ENCODE measurements around the gene DTD2. TPM values are rescaled to one million over a fixed set of nuclear protein-coding genes. Genes with fewer than 3 reads are reported as not detected.

Gene DTD2
- total RNA-seq, 1 experiment from 2014 or later = 14.8 TPM

DNA sequence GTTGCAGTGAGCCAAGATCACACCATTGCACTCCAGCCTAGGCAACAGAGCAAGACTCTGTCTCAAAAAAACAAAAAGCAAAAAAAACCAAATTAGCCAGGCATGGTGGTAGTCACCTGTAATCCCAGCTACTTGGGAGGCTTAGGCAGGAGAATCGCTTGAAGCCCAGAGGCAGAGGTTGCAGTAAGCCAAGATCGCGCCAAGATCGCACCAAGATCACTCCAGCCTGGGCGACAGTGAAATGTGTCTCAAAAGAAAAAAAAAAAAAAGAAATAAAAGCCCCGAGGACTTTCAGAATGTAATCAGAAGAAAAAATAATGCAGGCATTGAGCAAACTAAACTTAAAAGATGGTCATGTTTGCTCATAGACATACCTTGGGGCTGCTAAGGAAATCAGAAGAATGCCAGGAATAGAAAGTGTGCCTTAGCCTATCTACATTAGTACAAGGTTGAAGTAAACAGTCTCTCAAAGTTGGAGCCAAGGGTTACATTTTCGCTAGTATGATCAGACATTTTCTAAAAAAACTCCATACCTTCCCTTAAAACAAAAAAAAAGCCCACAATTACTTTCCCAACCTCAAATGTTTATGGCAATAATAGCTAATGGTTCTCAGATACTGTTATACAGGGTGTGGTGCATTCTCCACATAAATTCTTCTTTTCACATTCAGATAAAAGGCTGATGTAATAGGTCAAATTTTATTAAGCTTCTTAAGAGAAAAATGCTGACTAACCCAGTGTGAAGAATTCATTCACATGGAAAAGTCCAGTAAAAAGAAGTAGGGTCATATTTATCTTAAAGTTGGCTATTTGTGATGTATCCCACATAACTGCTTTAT is 15.8 kb downstream of the DTD2 start:
- H3K23ac ChIP-seq (ENCODE audit: insufficient read length, low read depth, low read length) = no peak overlapping the region
- no peak overlapping the region for H2BK15ac ChIP-seq (ENCODE audit: low read depth, low read length)
- no peak overlapping the region; a peak in 1 of 7 replicates for H3K27ac Mint-ChIP-seq
- H3K56ac ChIP-seq (ENCODE audit: insufficient read length, low read depth, low read length) = no peak overlapping the region
- no peak for DNase-seq
- no peaks in the 10 kb centered on the region for H3K27me3 ChIP-seq (ENCODE audit: insufficient read depth, low read length)
- no peak overlapping the region for H2BK5ac ChIP-seq (ENCODE audit: insufficient read length, low read length)
- H3T11ph ChIP-seq (ENCODE audit: low read length) = no peak overlapping the region
- no peaks in the 10 kb centered on the region for H3K4me1 ChIP-seq (ENCODE audit: insufficient read depth, low read length)
- peaks cover 14 to 16% of the 10 kb centered on the region in 2 experiments for H3K9me3 Mint-ChIP-seq
- no peak overlapping the region for H2BK20ac ChIP-seq (ENCODE audit: low read depth, low read length, poor library complexity, severe bottlenecking)
- H2AK5ac ChIP-seq (ENCODE audit: insufficient read length, low read length) = no peak overlapping the region
- H3K4ac ChIP-seq (ENCODE audit: low read depth, low read length) = no peak overlapping the region
- no peak overlapping the region for H4K5ac ChIP-seq (ENCODE audit: insufficient read length, low read depth, low read length)
- no peak overlapping the region for H3K9ac ChIP-seq (ENCODE audit: extremely low read depth, insufficient read length, low read length)
- no peak overlapping the region for H3K27ac ChIP-seq (ENCODE audit: insufficient read length, low read depth, low read length)
- TF ChIP-seq, protein P1, sequence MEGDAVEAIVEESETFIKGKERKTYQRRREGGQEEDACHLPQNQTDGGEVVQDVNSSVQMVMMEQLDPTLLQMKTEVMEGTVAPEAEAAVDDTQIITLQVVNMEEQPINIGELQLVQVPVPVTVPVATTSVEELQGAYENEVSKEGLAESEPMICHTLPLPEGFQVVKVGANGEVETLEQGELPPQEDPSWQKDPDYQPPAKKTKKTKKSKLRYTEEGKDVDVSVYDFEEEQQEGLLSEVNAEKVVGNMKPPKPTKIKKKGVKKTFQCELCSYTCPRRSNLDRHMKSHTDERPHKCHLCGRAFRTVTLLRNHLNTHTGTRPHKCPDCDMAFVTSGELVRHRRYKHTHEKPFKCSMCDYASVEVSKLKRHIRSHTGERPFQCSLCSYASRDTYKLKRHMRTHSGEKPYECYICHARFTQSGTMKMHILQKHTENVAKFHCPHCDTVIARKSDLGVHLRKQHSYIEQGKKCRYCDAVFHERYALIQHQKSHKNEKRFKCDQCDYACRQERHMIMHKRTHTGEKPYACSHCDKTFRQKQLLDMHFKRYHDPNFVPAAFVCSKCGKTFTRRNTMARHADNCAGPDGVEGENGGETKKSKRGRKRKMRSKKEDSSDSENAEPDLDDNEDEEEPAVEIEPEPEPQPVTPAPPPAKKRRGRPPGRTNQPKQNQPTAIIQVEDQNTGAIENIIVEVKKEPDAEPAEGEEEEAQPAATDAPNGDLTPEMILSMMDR (conservative IDR thresholded peaks at IDR 0.05) = no peak
- no peak overlapping the region for H3K4me2 ChIP-seq (ENCODE audit: insufficient read depth, insufficient read length, low read length)
- no peaks in the 10 kb centered on the region for H4K20me1 ChIP-seq (ENCODE audit: control insufficient read depth, insufficient read depth, insufficient read length)
- no peak overlapping the region for H4K8ac ChIP-seq (replicated peaks; ENCODE audit: insufficient read length, low read depth, low read length)
- peaks cover 15 to 21% (median 16%) of the 10 kb centered on the region in 3 experiments for H3K36me3 Mint-ChIP-seq (ENCODE audit: insufficient read depth in 1 of 3, low read depth in 3 of 3)
- H3K4me1 Mint-ChIP-seq = no peaks in the 10 kb centered on the region
- H3K79me1 ChIP-seq (ENCODE audit: insufficient read depth, low read depth, low read length, poor library complexity, severe bottlenecking) = no peaks in the 10 kb centered on the region
- H2BK12ac ChIP-seq (ENCODE audit: insufficient read length, low read depth, low read length) = no peak overlapping the region
- no peak overlapping the region for H2BK120ac ChIP-seq (ENCODE audit: low read depth, low read length, poor library complexity, severe bottlenecking)
- no peak overlapping the region for H3K18ac ChIP-seq (ENCODE audit: insufficient read length, low read depth, low read length)
- no peaks in the 10 kb centered on the region; the same call in 1 of the 2 replicates for H3K27me3 Mint-ChIP-seq (ENCODE audit: low read depth)
- H3K79me2 ChIP-seq (ENCODE audit: insufficient read depth, low read length) = no peaks in the 10 kb centered on the region
- no peak overlapping the region for H2AFZ ChIP-seq (ENCODE audit: low read length)
- WGBS (ENCODE audit: extremely low coverage, insufficient read length, low lambda C conversion rate) = no CpG with 5 or more reads among the region's 7 CpGs
- H3K14ac ChIP-seq (ENCODE audit: insufficient read depth, low read length) = no peak overlapping the region
- H4K91ac ChIP-seq (ENCODE audit: insufficient read length, low read depth, low read length) = no peak overlapping the region
- H3K4me3 Mint-ChIP-seq = no peak overlapping the region
- H3K23me2 ChIP-seq (ENCODE audit: insufficient read length, low read depth, low read length, poor library complexity, severe bottlenecking) = no peaks in the 10 kb centered on the region
- H3K9me3 ChIP-seq (ENCODE audit: control insufficient read depth, low read depth, low read length) = no peaks in the 10 kb centered on the region

Measured in H9 (cell line).